Activated CD4-positive, CD25-positive, alpha-beta regulatory T cell treated with anti-CD3 and anti-CD28 coated beads, Interleukin-2, amount 50 U/mL, for 72 hours (primary cell): ENCODE measurements around the gene MICU1.

Experiments
- DNase-seq: peaks from one replicate; pipeline ENCODE4 v3.0.0; 2021

The MICU1 gene

DNA sequence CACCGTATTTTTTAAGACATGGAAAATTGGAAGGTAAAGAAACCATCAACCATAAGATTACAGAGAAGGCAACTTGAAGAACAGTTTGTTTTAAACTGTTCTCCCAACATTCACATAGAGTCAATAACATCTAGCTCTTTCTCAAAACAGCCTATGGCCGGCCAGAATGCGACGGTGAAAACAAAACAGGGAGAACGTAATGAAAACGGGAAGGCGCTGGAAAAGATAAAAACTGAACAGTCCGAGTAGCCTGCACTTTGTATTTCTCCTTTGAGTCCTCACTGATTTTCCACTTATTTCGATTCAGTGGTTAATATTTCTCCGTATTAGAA lies 637 bp downstream of the MICU1 start:
- no peak for DNase-seq

- no peak for DNase-seq
These were observed 3.6 kb downstream of the MICU1 start for GRCh38 chr10:72622271-72622670.

DNA sequence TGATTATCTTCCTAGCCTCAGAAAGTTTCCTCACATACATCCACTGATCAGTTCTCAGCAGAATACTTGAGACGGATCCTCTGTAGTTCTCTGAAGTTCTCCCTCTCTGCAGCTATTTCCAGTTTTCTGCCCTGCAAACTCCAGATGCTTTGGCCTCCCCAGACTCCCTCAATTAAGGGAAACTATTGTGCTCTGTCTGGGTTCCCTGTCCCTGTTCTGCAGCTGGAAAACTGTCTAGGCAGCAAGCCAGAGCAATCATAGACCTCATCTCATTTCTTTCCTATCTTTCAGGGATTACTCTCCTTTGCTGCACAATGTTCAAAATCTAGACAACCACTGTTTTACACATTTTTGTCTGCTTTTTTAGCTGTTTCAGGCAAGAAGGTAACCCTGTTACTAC lies 9.2 kb downstream of the MICU1 start:
- no peak for DNase-seq

GRCh38 chr10:72615970-72616369 lies 9.9 kb downstream of the MICU1 start:
- DNase-seq, result no peak

- DNase-seq, result no peak
These were observed 13.6 kb downstream of the MICU1 start for GRCh38 chr10:72612203-72612826.

- no peak for DNase-seq
These were observed 14.1 kb downstream of the MICU1 start for GRCh38 chr10:72611783-72612182.

- DNase-seq, result no peak
These were observed 15.4 kb downstream of the MICU1 start for GRCh38 chr10:72610466-72610865.

GRCh38 chr10:72605122-72605521 lies 20.8 kb downstream of the MICU1 start:
- DNase-seq, result no peak

- DNase-seq, result no peak
These were observed 24.7 kb downstream of the MICU1 start for GRCh38 chr10:72601144-72601543.

DNA sequence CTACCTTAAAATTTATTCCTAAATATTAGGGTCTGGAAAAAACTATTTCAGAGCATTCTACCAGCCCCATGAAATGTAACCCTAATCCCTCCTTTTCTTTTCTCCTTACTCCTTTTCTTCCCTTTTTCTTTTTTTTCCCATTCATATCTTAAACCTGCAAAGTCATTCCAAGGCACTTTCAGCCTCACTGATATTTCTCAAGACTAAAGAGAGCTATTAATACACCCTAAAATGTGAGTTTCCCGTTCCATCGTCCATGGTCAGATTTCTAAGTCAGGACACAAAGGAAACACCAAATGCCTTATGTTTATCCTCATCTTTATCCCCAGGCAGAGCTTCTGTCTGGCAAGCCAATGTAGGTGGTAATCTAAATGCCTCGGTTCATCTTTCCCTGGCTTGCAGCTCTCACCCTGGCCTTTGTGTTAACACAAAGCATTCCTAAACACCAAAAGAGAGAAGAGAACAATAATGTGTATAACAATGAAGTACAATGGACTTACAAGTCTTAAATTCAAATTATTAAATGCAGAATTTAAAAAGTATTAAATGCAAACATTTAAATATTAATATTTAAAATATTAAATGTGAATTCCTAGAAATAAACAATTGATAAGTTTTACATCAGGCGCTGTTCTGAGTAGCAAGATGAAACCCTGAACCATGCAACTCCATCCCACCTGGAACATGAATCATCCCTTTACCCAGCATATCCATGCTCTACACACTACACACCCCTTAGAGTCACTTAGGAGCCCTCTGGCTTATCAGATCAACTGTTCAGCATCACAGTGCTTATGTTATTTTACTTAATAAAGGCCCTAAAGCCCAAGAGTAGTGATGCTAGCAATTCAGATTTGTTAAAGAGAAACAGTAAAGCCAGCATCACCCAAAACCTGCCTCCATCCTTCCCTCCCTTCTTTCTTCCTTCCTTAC lies 26.8 kb downstream of the MICU1 start:
- DNase-seq, result no peak

GRCh38 chr10:72597897-72598296 lies 28.0 kb downstream of the MICU1 start:
- DNase-seq, result no peak

- no peak for DNase-seq
These were observed 30.4 kb downstream of the MICU1 start for GRCh38 chr10:72595436-72595835.

DNA sequence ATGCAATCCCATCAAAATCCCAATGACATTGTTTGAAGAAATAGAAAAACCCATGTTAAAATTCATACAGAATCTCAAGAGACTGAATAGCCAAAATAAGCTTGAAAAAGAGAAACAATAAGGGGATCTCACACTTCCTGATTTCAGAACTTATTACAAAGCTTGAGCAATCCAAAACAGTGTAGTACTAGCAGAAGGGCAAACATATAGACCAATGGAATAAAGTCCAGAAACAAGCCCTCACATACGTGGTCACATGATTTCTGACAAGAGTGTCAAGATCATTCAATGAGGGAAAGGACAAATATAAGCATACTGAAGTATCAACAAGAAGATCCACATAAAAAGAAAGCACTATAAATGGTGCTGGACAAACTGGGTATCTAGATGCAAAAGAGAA lies 31.9 kb downstream of the MICU1 start:
- DNase-seq, result no peak

DNA sequence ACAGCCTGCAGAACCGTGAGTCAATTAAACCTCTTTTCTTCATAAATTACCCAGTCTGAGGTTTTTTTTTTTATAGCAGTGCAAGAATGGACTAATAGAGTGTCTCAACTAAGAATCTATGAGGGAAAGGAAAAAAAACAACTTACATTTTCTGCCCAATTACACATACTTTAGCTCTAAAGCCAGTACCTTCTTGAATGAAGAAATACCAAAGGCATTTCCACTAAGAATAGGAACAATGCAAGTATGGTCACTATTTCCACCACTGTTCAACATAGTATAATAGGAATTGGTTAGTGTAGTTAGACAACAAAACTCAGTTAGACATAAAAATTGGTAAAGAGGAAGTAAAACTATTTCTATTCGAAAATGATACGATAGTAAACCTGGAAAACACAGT lies 37.6 kb downstream of the MICU1 start:
- no peak for DNase-seq

- no peak for DNase-seq
These were observed 38.3 kb downstream of the MICU1 start for GRCh38 chr10:72587568-72587967.

GRCh38 chr10:72574636-72575035 lies 51.2 kb downstream of the MICU1 start:
- DNase-seq, result no peak

- no peak for DNase-seq
These were observed 52.8 kb downstream of the MICU1 start for GRCh38 chr10:72573079-72573478.

DNA sequence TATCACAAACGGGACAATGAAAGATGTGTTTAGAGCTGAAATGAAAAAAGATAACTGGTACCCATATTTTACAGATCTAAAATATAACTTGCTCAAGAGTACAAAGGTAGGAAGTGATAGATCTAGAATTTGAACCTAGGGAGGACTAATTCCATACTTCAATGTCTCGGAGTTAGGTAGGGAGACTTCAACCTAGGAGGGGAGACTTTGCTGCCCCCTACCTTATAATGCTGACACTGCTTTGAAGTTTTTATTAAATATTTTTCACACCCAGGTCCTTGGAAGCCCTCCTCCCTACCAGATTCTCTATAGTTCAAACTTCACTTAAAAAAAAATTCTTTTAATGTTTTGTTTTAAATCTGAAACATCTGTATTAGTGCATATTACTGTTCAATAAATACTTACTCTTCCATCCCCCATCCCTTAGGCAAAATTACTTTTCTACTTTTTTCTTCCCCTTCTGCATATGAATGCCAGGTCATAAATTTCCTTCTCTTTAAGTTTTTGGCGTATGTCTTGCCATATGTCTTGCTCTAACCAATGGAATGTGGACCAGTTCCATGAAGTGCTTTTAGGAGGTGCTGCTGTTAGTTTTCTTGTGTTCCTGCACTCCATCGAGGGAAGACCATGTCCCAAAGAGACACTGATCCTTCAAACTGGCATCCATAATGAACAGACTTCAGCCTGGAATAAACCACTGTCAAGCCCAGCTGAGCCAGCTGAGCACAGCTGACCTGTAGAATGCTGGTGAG lies 57.8 kb downstream of the MICU1 start:
- no peak for DNase-seq

DNA sequence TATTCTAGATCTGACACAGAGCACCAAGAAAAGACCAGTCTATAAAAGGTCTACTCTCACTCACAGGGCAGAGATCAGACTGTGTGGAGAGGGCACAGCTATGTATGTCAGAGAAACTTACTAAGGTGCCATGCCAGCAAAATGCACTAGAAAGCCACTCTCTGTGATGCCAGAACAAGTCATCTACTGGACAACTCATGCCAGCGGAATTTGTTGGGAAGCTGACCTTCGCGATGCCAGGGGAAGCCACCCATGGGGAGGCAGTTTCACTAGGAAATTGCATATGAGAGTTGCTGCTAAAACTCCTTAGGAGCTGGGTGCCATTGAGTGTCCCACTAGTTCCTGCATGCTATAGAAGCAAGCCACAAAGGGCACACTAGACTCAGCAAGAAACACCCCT lies 58.5 kb downstream of the MICU1 start:
- no peak for DNase-seq

- DNase-seq, result no peak
These were observed 61.3 kb downstream of the MICU1 start for GRCh38 chr10:72564596-72564995.

- no peak for DNase-seq
These were observed 62.4 kb downstream of the MICU1 start for GRCh38 chr10:72563327-72563932.

DNA sequence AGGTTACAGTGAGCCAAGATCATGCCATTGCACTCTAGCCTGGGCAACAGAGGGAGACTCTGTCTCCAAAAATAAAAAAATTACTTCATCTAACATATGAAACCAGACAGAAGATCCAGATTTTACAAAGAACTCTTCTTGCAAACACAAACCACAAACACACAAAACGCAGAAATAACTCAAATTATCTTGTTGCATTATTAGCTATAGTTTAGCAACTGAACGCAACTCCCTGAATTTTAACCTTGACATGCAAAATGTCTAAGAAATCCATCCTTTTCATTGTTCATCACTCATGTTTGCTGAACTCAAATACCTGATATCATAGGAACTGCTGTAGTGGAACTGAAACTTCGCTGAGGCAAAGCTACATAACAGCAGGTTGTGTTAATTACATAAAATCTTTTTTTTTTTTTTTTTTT lies 64.1 kb downstream of the MICU1 start:
- no peak for DNase-seq

DNA sequence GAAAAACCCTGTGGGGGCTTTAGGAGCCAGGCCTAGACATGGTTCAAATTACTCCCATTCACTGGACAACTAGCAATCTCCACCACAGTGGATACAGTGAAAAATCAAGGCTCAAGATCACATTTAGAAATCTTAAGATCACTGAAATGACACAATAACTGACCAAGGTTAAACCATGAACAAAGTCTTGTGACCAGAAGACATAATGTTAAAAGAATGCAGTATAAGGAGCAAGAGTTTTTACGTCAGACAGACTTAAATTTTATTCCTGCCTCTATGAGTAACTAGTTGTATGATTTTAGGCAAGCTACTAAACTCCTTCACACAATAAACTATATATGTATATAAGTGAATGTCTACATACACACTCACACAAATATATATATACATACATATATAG lies 68.5 kb downstream of the MICU1 start:
- DNase-seq, result no peak
